Effector memory CD8-positive, alpha-beta T cell (primary cell): ENCODE measurements around the gene PPP1R1B.
A peak's percentile ranks its signal among the peaks of the same experiment; 100 is the strongest.

Source experiments
- ATAC-seq: fragments of 150-1000 bp; cut with Tn5 transposase; replicated peaks from 2 replicates; pipeline ENCODE4 v1.10.0; 2021; ENCODE audit warnings: mild to moderate bottlenecking, moderate library complexity
- DNase-seq, 3 experiments: peaks; one replicate each; pipeline ENCODE4 v3.0.0; 2021
- H3K27ac Mint-ChIP-seq, 2 donors: one replicate each; pipeline ENCODE4 v1.8.0; 2022; ENCODE audit warnings: mild to moderate bottlenecking in 2 of 2, mixed read lengths in 2 of 2, moderate library complexity in 2 of 2
- H3K27me3 Mint-ChIP-seq, 2 donors: one replicate each; pipeline ENCODE4 v1.8.0; 2022; ENCODE audit warnings: mixed read lengths in 2 of 2
- H3K36me3 Mint-ChIP-seq: one replicate; pipeline ENCODE4 v1.8.0; 2022; ENCODE audit warnings: mild to moderate bottlenecking, moderate library complexity, mixed read lengths; ENCODE audit not compliant: insufficient read depth
- H3K4me1 Mint-ChIP-seq, 2 donors: one replicate each; pipeline ENCODE4 v1.8.0; 2022; ENCODE audit warnings: low read depth in 2 of 2, mixed read lengths in 2 of 2
- H3K4me3 Mint-ChIP-seq, 2 donors: one replicate each; pipeline ENCODE4 v1.8.0; 2022; ENCODE audit warnings: mild to moderate bottlenecking in 2 of 2, mixed read lengths in 2 of 2, moderate library complexity in 2 of 2
- H3K9me3 Mint-ChIP-seq, 2 donors: one replicate each; pipeline ENCODE4 v1.8.0; 2022; ENCODE audit warnings: mixed read lengths in 2 of 2

Gene PPP1R1B

GRCh38 chr17:39615434-39615833 lies 11.3 kb upstream of the PPP1R1B start:
- no peak overlapping the region for H3K4me3 Mint-ChIP-seq
- H3K36me3 Mint-ChIP-seq = no peaks in the 10 kb centered on the region
- DNase-seq = no peak
- no peak overlapping the region for H3K27ac Mint-ChIP-seq
- ATAC-seq = no peak
- H3K4me1 Mint-ChIP-seq = peaks cover 7 to 11% of the 10 kb centered on the region in 2 donors
- H3K9me3 Mint-ChIP-seq = no peaks in the 10 kb centered on the region
- peaks cover 31 to 46% of the 10 kb centered on the region in 2 donors for H3K27me3 Mint-ChIP-seq

GRCh38 chr17:39617100-39617445 lies 9.7 kb upstream of the PPP1R1B start:
- DNase-seq = no peak
- peaks cover 31 to 37% of the 10 kb centered on the region in 2 donors for H3K27me3 Mint-ChIP-seq
- ATAC-seq = no peak
- no peaks in the 10 kb centered on the region for H3K9me3 Mint-ChIP-seq
- H3K36me3 Mint-ChIP-seq = no peaks in the 10 kb centered on the region
- H3K4me3 Mint-ChIP-seq = peak overlapping the region; percentile 49 to 83
- no peak overlapping the region for H3K27ac Mint-ChIP-seq
- H3K4me1 Mint-ChIP-seq = peaks cover 11 to 15% of the 10 kb centered on the region in 2 donors

- Mint-ChIP-seq H3K36me3 (no peaks in the 10 kb centered on the region), H3K27me3 (peaks cover 31 to 35% of the 10 kb centered on the region in 2 donors), H3K27ac (peak overlapping the region in 1 of 2 donors; percentile 75), H3K4me3 (peak overlapping the region; percentile 83 to 87), H3K4me1 (peaks cover 16 to 21% of the 10 kb centered on the region in 2 donors), H3K9me3 (no peaks in the 10 kb centered on the region)
- DNase-seq (peak in 1 of 3 experiments; percentile 39), ATAC-seq (peak; percentile 44)
These were observed 9.1 kb upstream of the PPP1R1B start for GRCh38 chr17:39617446-39618245.

GRCh38 chr17:39618246-39618913 lies 8.4 kb upstream of the PPP1R1B start:
- peak overlapping the region in 1 of 2 donors; percentile 75 for H3K27ac Mint-ChIP-seq
- peaks cover 22 to 24% of the 10 kb centered on the region in 2 donors for H3K4me1 Mint-ChIP-seq
- peak overlapping the region; percentile 83 to 87 for H3K4me3 Mint-ChIP-seq
- DNase-seq = no peak
- no peak for ATAC-seq
- no peaks in the 10 kb centered on the region for H3K9me3 Mint-ChIP-seq
- H3K36me3 Mint-ChIP-seq = peaks cover 2% of the 10 kb centered on the region
- peaks cover 25 to 27% of the 10 kb centered on the region in 2 donors for H3K27me3 Mint-ChIP-seq

- ATAC-seq = no peak
- peaks cover 3% of the 10 kb centered on the region for H3K36me3 Mint-ChIP-seq
- H3K9me3 Mint-ChIP-seq = no peaks in the 10 kb centered on the region
- DNase-seq = no peak
- H3K4me3 Mint-ChIP-seq = peak overlapping the region in 1 of 2 donors; percentile 2
- no peak overlapping the region for H3K27ac Mint-ChIP-seq
- peaks cover 23 to 26% of the 10 kb centered on the region in 2 donors for H3K4me1 Mint-ChIP-seq
- H3K27me3 Mint-ChIP-seq = peaks cover 20 to 24% of the 10 kb centered on the region in 2 donors
These were observed 7.6 kb upstream of the PPP1R1B start for GRCh38 chr17:39618956-39619785.

GRCh38 chr17:39619786-39620101 lies 7.0 kb upstream of the PPP1R1B start:
- Mint-ChIP-seq H3K4me3 (peak overlapping the region in 1 of 2 donors; percentile 2), H3K27me3 (peaks cover 17 to 19% of the 10 kb centered on the region in 2 donors), H3K4me1 (peaks cover 24 to 26% of the 10 kb centered on the region in 2 donors), H3K9me3 (no peaks in the 10 kb centered on the region), H3K36me3 (peaks cover 3% of the 10 kb centered on the region), H3K27ac (no peak overlapping the region)
- ATAC-seq (no peak), DNase-seq (no peak)

- Mint-ChIP-seq H3K27ac (peak overlapping the region; percentile 88 to 93), H3K27me3 (peaks cover 10 to 23% of the 10 kb centered on the region in 2 donors), H3K4me3 (peak overlapping the region; percentile 77 to 84), H3K9me3 (no peaks in the 10 kb centered on the region), H3K4me1 (peaks cover 26 to 31% of the 10 kb centered on the region in 2 donors), H3K36me3 (peaks cover 3% of the 10 kb centered on the region)
- peak; percentile 87 to 97 (median 92) for DNase-seq
- ATAC-seq = peak; percentile 74
These were observed 5.0 kb upstream of the PPP1R1B start for GRCh38 chr17:39621523-39622379.

GRCh38 chr17:39622380-39623006 lies 4.3 kb upstream of the PPP1R1B start:
- Mint-ChIP-seq H3K9me3 (no peaks in the 10 kb centered on the region), H3K27me3 (peaks cover 11 to 29% of the 10 kb centered on the region in 2 donors), H3K27ac (peak overlapping the region; percentile 88 to 93), H3K36me3 (peaks cover 3% of the 10 kb centered on the region), H3K4me3 (peak overlapping the region; percentile 77 to 84), H3K4me1 (peaks cover 27 to 31% of the 10 kb centered on the region in 2 donors)
- ATAC-seq = peak; percentile 65
- peak in 2 of 3 experiments; percentile 40 to 41 for DNase-seq

- Mint-ChIP-seq H3K4me3 (peak overlapping the region in 1 of 2 donors; percentile 64), H3K9me3 (no peaks in the 10 kb centered on the region), H3K36me3 (peaks cover 3% of the 10 kb centered on the region), H3K27ac (no peak overlapping the region), H3K4me1 (peaks cover 24 to 27% of the 10 kb centered on the region in 2 donors), H3K27me3 (peaks cover 18 to 38% of the 10 kb centered on the region in 2 donors)
- DNase-seq = peak; percentile 88 to 92 (median 88)
- ATAC-seq = peak; percentile 64
These were observed 3.3 kb upstream of the PPP1R1B start for GRCh38 chr17:39623356-39623950.

- Mint-ChIP-seq H3K27ac (peak overlapping the region in 1 of 2 donors; percentile 7), H3K27me3 (peaks cover 23 to 47% of the 10 kb centered on the region in 2 donors), H3K36me3 (peaks cover 3% of the 10 kb centered on the region), H3K9me3 (no peaks in the 10 kb centered on the region), H3K4me3 (no peak overlapping the region), H3K4me1 (peaks cover 22 to 25% of the 10 kb centered on the region in 2 donors)
- ATAC-seq = no peak
- DNase-seq = no peak
These were observed 2.4 kb upstream of the PPP1R1B start for GRCh38 chr17:39624313-39624712.

- peak overlapping the region in 1 of 2 donors; percentile 38 for H3K4me3 Mint-ChIP-seq
- ATAC-seq = no peak
These were observed 1.5 kb upstream of the PPP1R1B start for GRCh38 chr17:39625198-39625785.

More at GRCh38 chr17:39625198-39625785, 1.5 kb upstream of the PPP1R1B start:
- H3K4me1 Mint-ChIP-seq = peaks cover 22 to 25% of the 10 kb centered on the region in 2 donors
- peak overlapping the region in 1 of 2 donors; percentile 54 for H3K27ac Mint-ChIP-seq
- peaks cover 3% of the 10 kb centered on the region for H3K36me3 Mint-ChIP-seq
- no peaks in the 10 kb centered on the region for H3K9me3 Mint-ChIP-seq
- DNase-seq = no peak
- H3K27me3 Mint-ChIP-seq = peaks cover 23 to 57% of the 10 kb centered on the region in 2 donors
